IMR-90 (cell line): ENCODE results near the gene KLLN. TPM values are rescaled to one million over a fixed set of nuclear protein-coding genes. Genes with fewer than 3 reads are reported as not detected.
A peak's percentile ranks its signal among the peaks of the same experiment; 100 is the strongest.

Experiments
- ATAC-seq: fragments of 200-7000 bp; cut with Tn5 transposase; 2 replicates; pipeline ENCODE4 v1.9.1; 2020; ENCODE audit warnings: low read depth, mild to moderate bottlenecking, moderate library complexity
- BruUV-seq: library from RNA; stranded (reverse); fragments of 400-500 nt; replicated peaks from 2 replicates; lab custom pipeline; 2021; lab: Mats Ljungman, UMichigan
- CTCF ChIA-PET: fragments of 300-600 bp; formaldehyde crosslinking; extraction: SDS; loops from one replicate; lab custom pipeline; 2021; ENCODE audit warnings: antibody characterized with exemption; lab: Yijun Ruan, JAX
- POLR2A ChIA-PET: fragments of 300-600 bp; sonication (Branson Sonifier 250); formaldehyde crosslinking; loops from one replicate; lab custom pipeline; 2022; ENCODE audit warnings: antibody characterized with exemption; ENCODE audit not compliant: unreplicated experiment; lab: Charles Lee
- DNase-seq: peaks from one replicate; pipeline ENCODE4 v3.0.0; 2013
- H2AFZ ChIP-seq: replicated peaks from 2 replicates; pipeline ENCODE3; 2013; ENCODE audit warnings: low read length, mild to moderate bottlenecking; ENCODE audit not compliant: poor library complexity
- H2AK5ac ChIP-seq: 2 replicates; pipeline ENCODE4 v1.6.1; 2013; ENCODE audit warnings: low read depth, low read length, inconsistent platforms
- H2AK9ac ChIP-seq: replicated peaks from 2 replicates; pipeline ENCODE3; 2013; ENCODE audit warnings: mild to moderate bottlenecking, low read depth, low read length, moderate library complexity; ENCODE audit not compliant: poor library complexity
- H2BK120ac ChIP-seq: 2 replicates; pipeline ENCODE4 v1.6.1; 2013; ENCODE audit warnings: low read depth, low read length, inconsistent platforms
- H2BK15ac ChIP-seq: 3 replicates; pipeline ENCODE4 v1.6.1; 2013; ENCODE audit warnings: low read depth, low read length, inconsistent platforms
- H2BK20ac ChIP-seq: 2 replicates; pipeline ENCODE4 v1.6.1; 2013; ENCODE audit warnings: low read depth, mild to moderate bottlenecking, inconsistent platforms, low read length, moderate library complexity
- H2BK5ac ChIP-seq: 2 replicates; pipeline ENCODE4 v1.6.1; 2013; ENCODE audit warnings: mild to moderate bottlenecking, low read depth, low read length, inconsistent platforms; ENCODE audit not compliant: poor library complexity, severe bottlenecking
- H3K14ac ChIP-seq: replicated peaks from 2 replicates; pipeline ENCODE4 v1.6.1; 2013; ENCODE audit warnings: low read depth, low read length, inconsistent platforms
- H3K18ac ChIP-seq: 2 replicates; pipeline ENCODE4 v1.6.1; 2013; ENCODE audit warnings: low read depth, low read length, control low read depth
- H3K23ac ChIP-seq: 2 replicates; pipeline ENCODE4 v1.6.1; 2013; ENCODE audit warnings: low read depth, low read length, inconsistent platforms
- H3K27ac ChIP-seq: 2 replicates; pipeline ENCODE4 v1.5.1; 2013; ENCODE audit warnings: mild to moderate bottlenecking, control low read depth, low read length; ENCODE audit not compliant: insufficient read depth
- H3K27me3 ChIP-seq: 2 replicates; pipeline ENCODE4 v1.6.1; 2013; ENCODE audit warnings: low read length; ENCODE audit not compliant: control insufficient read depth, insufficient read depth
- H3K36me3 ChIP-seq: 2 replicates; pipeline ENCODE4 v1.6.1; 2013; ENCODE audit warnings: low read length, mixed read lengths; ENCODE audit not compliant: control insufficient read depth, insufficient read depth
- H3K4ac ChIP-seq: 2 replicates; pipeline ENCODE4 v1.6.1; 2013; ENCODE audit warnings: low read depth, low read length, inconsistent platforms
- H3K4me1 ChIP-seq: 2 replicates; pipeline ENCODE4 v1.6.1; 2013; ENCODE audit warnings: low read length, mixed read lengths; ENCODE audit not compliant: control insufficient read depth, insufficient read depth
- H3K4me2 ChIP-seq: 2 replicates; pipeline ENCODE4 v1.6.1; 2013; ENCODE audit warnings: low read depth, mild to moderate bottlenecking, control low read depth, low read length, moderate library complexity
- H3K4me3 ChIP-seq: 2 replicates; pipeline ENCODE4 v1.5.1; 2013; ENCODE audit warnings: low read depth, mild to moderate bottlenecking, control low read depth, low read length, moderate library complexity; ENCODE audit not compliant: insufficient read depth
- H3K56ac ChIP-seq: 2 replicates; pipeline ENCODE4 v1.6.1; 2013; ENCODE audit warnings: low read length, inconsistent platforms; ENCODE audit not compliant: insufficient read depth; ENCODE audit errors: extremely low read depth
- H3K79me1 ChIP-seq, 2 experiments: 2 replicates each; pipeline ENCODE4 v1.6.1; 2013; ENCODE audit warnings: low read length in 2 of 2, inconsistent platforms in 1 of 2, low read depth in 1 of 2
- H3K9ac ChIP-seq: 2 replicates; pipeline ENCODE4 v1.6.1; 2013; ENCODE audit warnings: low read depth, low read length, control low read depth
- H3K9me1 ChIP-seq: 2 replicates; pipeline ENCODE4 v1.6.1; 2013; ENCODE audit warnings: low read length, inconsistent platforms; ENCODE audit not compliant: insufficient read depth
- H3K9me3 ChIP-seq: 2 replicates; pipeline ENCODE4 v1.6.1; 2013; ENCODE audit warnings: low read length; ENCODE audit not compliant: control insufficient read depth, insufficient read depth
- H4K20me1 ChIP-seq: 2 replicates; pipeline ENCODE4 v1.6.1; 2013; ENCODE audit warnings: low read length, inconsistent platforms; ENCODE audit not compliant: insufficient read depth
- H4K5ac ChIP-seq: 2 replicates; pipeline ENCODE4 v1.6.1; 2013; ENCODE audit warnings: mild to moderate bottlenecking, low read depth, low read length, control low read depth
- H4K8ac ChIP-seq, 2 experiments: 2 replicates each; pipeline ENCODE4 v1.6.1; 2013; ENCODE audit warnings: low read depth in 2 of 2, low read length in 2 of 2, control low read depth in 1 of 2, inconsistent platforms in 1 of 2
- H4K91ac ChIP-seq: 2 replicates; pipeline ENCODE4 v1.6.1; 2013; ENCODE audit warnings: low read depth, low read length, inconsistent platforms; ENCODE audit not compliant: insufficient read depth
- BHLHE40 ChIP-seq: fragments of 150-350 bp; IDR thresholded peaks from 2 replicates; pipeline ENCODE4 v1.6.1; 2016; ENCODE audit warnings: mild to moderate bottlenecking, low read depth, low read length
- CEBPB ChIP-seq: IDR thresholded peaks from 2 replicates; pipeline ENCODE4 v1.6.1; 2012; ENCODE audit warnings: low read depth, low read length, improper control_type of control experiment
- ELK1 ChIP-seq: fragments of 150-350 bp; IDR thresholded peaks from 2 replicates; pipeline ENCODE4 v1.6.1; 2016; ENCODE audit warnings: low read depth, mild to moderate bottlenecking, low read length, moderate library complexity, borderline replicate concordance
- MAFK ChIP-seq: IDR thresholded peaks from 2 replicates; pipeline ENCODE4 v1.6.1; 2012; ENCODE audit warnings: low read depth, low read length, improper control_type of control experiment
- MAZ ChIP-seq: IDR thresholded peaks from 2 replicates; pipeline ENCODE4 v1.6.1; 2012; ENCODE audit warnings: low read depth, mild to moderate bottlenecking, low read length, improper control_type of control experiment, moderate library complexity, borderline replicate concordance
- MXI1 ChIP-seq: IDR thresholded peaks from 2 replicates; pipeline ENCODE4 v1.6.1; 2012; ENCODE audit warnings: low read depth, mild to moderate bottlenecking, low read length, moderate library complexity, borderline replicate concordance
- POLR2A ChIP-seq: IDR thresholded peaks from 2 replicates; pipeline ENCODE4 v1.6.1; 2012; ENCODE audit warnings: mild to moderate bottlenecking, low read depth, low read length
- RFX5 ChIP-seq: IDR thresholded peaks from 2 replicates; pipeline ENCODE4 v1.8.0; 2012; ENCODE audit warnings: low read depth, mild to moderate bottlenecking, low read length, moderate library complexity
- WGBS, 2 experiments: methylation state at CpG; one replicate each; pipeline versions ENCODE4 v1.1.5 to v1.1.7; 2013; ENCODE audit warnings: missing lambda C conversion rate in 2 of 2; ENCODE audit not compliant: insufficient read length in 1 of 2; ENCODE audit errors: extremely low coverage in 2 of 2; 5-methylcytosine and 5-hydroxymethylcytosine counted together
- dilution Hi-C: fragments of 300-500 bp; cut with HindIII; formaldehyde crosslinking; loops from one replicate; pipeline ENCODE4 v1.14.3; 2018; ENCODE audit warnings: low sequenced_read_pairs; ENCODE audit not compliant: unreplicated experiment
- in situ Hi-C: fragments of 300-500 bp; cut with MboI; formaldehyde crosslinking; loops from 3 replicates; pipeline ENCODE4 v1.14.3; 2019; ENCODE audit warnings: low sequenced_read_pairs, inconsistent platforms, mixed read lengths
- intact Hi-C: fragments of 100-400 bp; cut with micrococcal nuclease; formaldehyde crosslinking; loops from 2 replicates; pipeline ENCODE4 v1.10.0; 2022
- polyA plus RNA-seq, 3 experiments: library from polyadenylated mRNA; depleted of rRNA; stranded (reverse); fragments of >200 nt; gene quantifications; 2 replicates each; pipeline ENCODE4 v1.2.3, GENCODE V29; 2012; ENCODE audit warnings: low replicate concordance in 1 of 3
- total RNA-seq: library from RNA; depleted of rRNA; stranded (reverse); fragments of >200 nt; gene quantifications from 2 replicates; pipeline ENCODE4 v1.2.3, GENCODE V29; 2012

The KLLN gene
- total and polyA plus RNA-seq, 2 of the 4 experiments (the other 2 are of a cell fraction) = 0.36 TPM

- H3K4me2 ChIP-seq = no peak overlapping the region
- no peak overlapping the region for H2AK9ac ChIP-seq
- H3K4me1 ChIP-seq = no peaks in the 10 kb centered on the region
- ChIA-PET POLR2A (no interaction called here), CTCF (no interaction called here)
- TF ChIP-seq POLR2A = no peak
- no peak for TF ChIP-seq MXI1
- TF ChIP-seq MAZ = no peak
- TF ChIP-seq ELK1 = no peak
- TF ChIP-seq CEBPB = no peak
- TF ChIP-seq MAFK = peak; percentile 77
- no peak for TF ChIP-seq BHLHE40
- no peak for TF ChIP-seq RFX5
- no TSS peak for BruUV-seq
- H2AK5ac ChIP-seq = no peak overlapping the region
- no peak overlapping the region for H3K4me3 ChIP-seq
- no peaks in the 10 kb centered on the region for H3K27me3 ChIP-seq
- no CpG with 5 or more reads among the region's 1 CpG for WGBS, 2 experiments
- H3K56ac ChIP-seq = no peak overlapping the region
- in situ Hi-C loops = no loop called here
- H3K79me1 ChIP-seq = no peaks in the 10 kb centered on the region
- H4K91ac ChIP-seq = no peak overlapping the region
- no peak overlapping the region for H2BK15ac ChIP-seq
- H3K9me3 ChIP-seq = no peaks in the 10 kb centered on the region
- ATAC-seq (no peak), DNase-seq (no peak)
- intact Hi-C loops = no loop called here
- H3K36me3 ChIP-seq = no peaks in the 10 kb centered on the region
- H3K27ac ChIP-seq = no peak overlapping the region
- no peak overlapping the region for H4K8ac ChIP-seq
- H3K23ac ChIP-seq = no peak overlapping the region
- no peak overlapping the region for H2AFZ ChIP-seq
- no peak overlapping the region for H2BK120ac ChIP-seq
- no peak overlapping the region for H3K4ac ChIP-seq
- H3K9me1 ChIP-seq = no peaks in the 10 kb centered on the region
- no peak overlapping the region for H2BK5ac ChIP-seq
- H2BK20ac ChIP-seq = no peak overlapping the region
- no peak overlapping the region for H4K5ac ChIP-seq
- H3K9ac ChIP-seq = no peak overlapping the region
- dilution Hi-C loops = no loop called here
- no peak overlapping the region for H3K18ac ChIP-seq
- H3K14ac ChIP-seq = no peak overlapping the region
- H4K20me1 ChIP-seq = no peaks in the 10 kb centered on the region
Observed at GRCh38 chr10:87852089-87852488, 11.2 kb downstream of the KLLN start.
